HG02610 (cell line): ENCODE results near the gene CPZ.
"Not testable (repeated sequence)": the region's sequence is repeated elsewhere in the genome, so short reads cannot be mapped to it uniquely, and the experiment has no call there.

Experiments
- ATAC-seq: cut with Tn5 transposase; IDR thresholded peaks from one replicate; pipeline ENCODE4 v1.9.1; 2021; ENCODE audit warnings: mild to moderate bottlenecking, moderate library complexity; ENCODE audit not compliant: unreplicated experiment

Gene CPZ

GRCh38 chr4:8608714-8609391, 16.3 kb downstream of the CPZ start:
- ATAC-seq: no peak

- ATAC-seq: no peak
These were observed 16.8 kb downstream of the CPZ start for GRCh38 chr4:8609406-8609805.

- no peak for ATAC-seq
These were observed 17.3 kb downstream of the CPZ start for GRCh38 chr4:8609824-8610350.

GRCh38 chr4:8610858-8611616, 18.5 kb downstream of the CPZ start:
- ATAC-seq: no peak

- no peak for ATAC-seq
These were observed 20.1 kb downstream of the CPZ start for GRCh38 chr4:8612646-8613045.

GRCh38 chr4:8613421-8614364, 21.1 kb downstream of the CPZ start:
- no peak for ATAC-seq

- ATAC-seq: no peak
These were observed 22.0 kb downstream of the CPZ start for GRCh38 chr4:8614365-8615193.

- ATAC-seq: no peak
These were observed 22.8 kb downstream of the CPZ start for GRCh38 chr4:8615366-8615765.

GRCh38 chr4:8615921-8616787, 23.6 kb downstream of the CPZ start:
- no peak for ATAC-seq

GRCh38 chr4:8616831-8617230, 24.3 kb downstream of the CPZ start:
- ATAC-seq: no peak

- no peak for ATAC-seq
These were observed 25.0 kb downstream of the CPZ start for GRCh38 chr4:8617486-8618040.

GRCh38 chr4:8618421-8618820, 25.9 kb downstream of the CPZ start:
- ATAC-seq: no peak

GRCh38 chr4:8618961-8619720, 26.6 kb downstream of the CPZ start:
- ATAC-seq: no peak

- ATAC-seq: not testable (repeated sequence)
These were observed 28.6 kb downstream of the CPZ start for GRCh38 chr4:8621135-8621534.

- not testable (repeated sequence) for ATAC-seq
These were observed 32.2 kb downstream of the CPZ start for GRCh38 chr4:8624601-8625272.

- not testable (repeated sequence) for ATAC-seq
These were observed 37.8 kb downstream of the CPZ start for GRCh38 chr4:8630240-8630905.

GRCh38 chr4:8631896-8632295, 39.3 kb downstream of the CPZ start:
- not testable (repeated sequence) for ATAC-seq
